Keratinocyte (primary cell): ENCODE results near the gene POTEM.
"Not testable (repeated sequence)": the region's sequence is repeated elsewhere in the genome, so short reads cannot be mapped to it uniquely, and the experiment has no call there.

Experiments
- EZH2 ChIP-seq: IDR thresholded peaks from one replicate; pipeline ENCODE4 v1.6.1; 2012; ENCODE audit warnings: inconsistent platforms, mild to moderate bottlenecking, low read length, moderate library complexity
- TF ChIP-seq, protein P1 (sequence below), 3 experiments: IDR thresholded peaks in 1 of 3; conservative IDR thresholded peaks in 1 of 3; optimal IDR thresholded peaks in 1 of 3; 2 replicates in 2 of 3; 3 replicates in 1 of 3; pipeline versions ENCODE3 to v1.5.1; 2011; ENCODE audit warnings: low read length in 3 of 3, mild to moderate bottlenecking in 3 of 3, moderate library complexity in 2 of 3, control low read depth in 1 of 3, inconsistent platforms in 1 of 3; ENCODE audit not compliant: insufficient read depth in 2 of 3; ENCODE audit errors: extremely low read depth in 1 of 3

DNA sequence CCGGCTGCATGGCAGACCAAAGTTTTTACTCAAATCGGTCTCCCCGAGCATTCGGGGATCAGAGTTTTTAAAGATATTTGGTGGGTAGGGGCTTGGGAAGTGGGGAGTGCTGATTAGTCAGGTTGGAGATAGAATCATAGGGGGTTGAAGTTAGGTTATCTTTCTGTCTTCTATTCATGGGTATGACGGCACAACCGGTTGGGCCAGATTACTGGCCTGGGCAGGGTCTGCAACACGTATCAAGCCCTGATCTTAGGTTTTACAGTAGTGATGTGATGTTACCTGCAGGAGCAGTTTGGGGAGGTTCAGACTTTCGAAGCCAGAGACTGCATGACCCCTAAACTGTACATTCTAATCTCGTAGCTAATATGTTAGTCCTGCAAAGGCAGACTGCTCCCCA, 30.4 kb upstream of the POTEM start:
- TF ChIP-seq, protein P1, sequence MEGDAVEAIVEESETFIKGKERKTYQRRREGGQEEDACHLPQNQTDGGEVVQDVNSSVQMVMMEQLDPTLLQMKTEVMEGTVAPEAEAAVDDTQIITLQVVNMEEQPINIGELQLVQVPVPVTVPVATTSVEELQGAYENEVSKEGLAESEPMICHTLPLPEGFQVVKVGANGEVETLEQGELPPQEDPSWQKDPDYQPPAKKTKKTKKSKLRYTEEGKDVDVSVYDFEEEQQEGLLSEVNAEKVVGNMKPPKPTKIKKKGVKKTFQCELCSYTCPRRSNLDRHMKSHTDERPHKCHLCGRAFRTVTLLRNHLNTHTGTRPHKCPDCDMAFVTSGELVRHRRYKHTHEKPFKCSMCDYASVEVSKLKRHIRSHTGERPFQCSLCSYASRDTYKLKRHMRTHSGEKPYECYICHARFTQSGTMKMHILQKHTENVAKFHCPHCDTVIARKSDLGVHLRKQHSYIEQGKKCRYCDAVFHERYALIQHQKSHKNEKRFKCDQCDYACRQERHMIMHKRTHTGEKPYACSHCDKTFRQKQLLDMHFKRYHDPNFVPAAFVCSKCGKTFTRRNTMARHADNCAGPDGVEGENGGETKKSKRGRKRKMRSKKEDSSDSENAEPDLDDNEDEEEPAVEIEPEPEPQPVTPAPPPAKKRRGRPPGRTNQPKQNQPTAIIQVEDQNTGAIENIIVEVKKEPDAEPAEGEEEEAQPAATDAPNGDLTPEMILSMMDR (optimal IDR thresholded peaks at IDR 0.05 in 1 of 3, IDR thresholded peaks at IDR 0.05 in 1 of 3, conservative IDR thresholded peaks at IDR 0.05 in 1 of 3; ENCODE audit: extremely low read depth in 1 of 3, insufficient read depth in 2 of 3, low read length in 3 of 3) = not testable (repeated sequence)
- not testable (repeated sequence) for TF ChIP-seq EZH2
